ENCODE measurements around the gene PRSS36.

The PRSS36 gene

DNA sequence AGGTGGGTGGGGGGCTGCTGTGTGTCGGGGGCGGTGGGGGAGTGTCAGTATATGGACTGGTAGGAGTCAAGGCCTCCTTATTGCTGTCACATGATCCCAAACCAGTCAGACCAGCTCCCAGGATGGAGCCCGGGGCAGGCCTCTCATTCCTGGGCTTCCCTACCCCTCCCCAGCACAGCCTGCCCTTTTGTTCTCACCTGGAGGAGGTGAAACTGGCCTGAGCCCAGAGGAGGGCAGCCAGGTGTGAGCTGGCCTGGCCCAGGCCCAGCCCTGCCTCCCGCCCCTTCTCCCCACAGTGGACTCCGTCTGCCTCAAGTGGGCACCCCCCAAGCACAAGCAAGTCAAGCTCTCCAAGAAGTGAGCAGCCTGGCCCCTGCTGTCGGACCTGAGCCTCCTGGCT lies 19.0 kb downstream of the PRSS36 start:
- Histone ChIP-seq H3K27ac (ENCODE audit: low read depth, low read length) (no peak overlapping the region), H3K9me3 (ENCODE audit: low read length) (no peaks in the 10 kb centered on the region), H3K27me3 (ENCODE audit: control insufficient read depth in 1 of 2, insufficient read depth in 2 of 2, low read length in 2 of 2) (peaks cover 0 to 7% of the 10 kb centered on the region in 2 donors), H3K4me3 (ENCODE audit: low read depth in 1 of 2, low read length in 2 of 2) (no peak overlapping the region), H3K4me1 (ENCODE audit: insufficient read depth, low read length) (peaks cover 9% of the 10 kb centered on the region), H3K9ac (ENCODE audit: low read length) (no peak overlapping the region), H3K36me3 (ENCODE audit: insufficient read depth, low read length) (peaks cover 59% of the 10 kb centered on the region)

DNA sequence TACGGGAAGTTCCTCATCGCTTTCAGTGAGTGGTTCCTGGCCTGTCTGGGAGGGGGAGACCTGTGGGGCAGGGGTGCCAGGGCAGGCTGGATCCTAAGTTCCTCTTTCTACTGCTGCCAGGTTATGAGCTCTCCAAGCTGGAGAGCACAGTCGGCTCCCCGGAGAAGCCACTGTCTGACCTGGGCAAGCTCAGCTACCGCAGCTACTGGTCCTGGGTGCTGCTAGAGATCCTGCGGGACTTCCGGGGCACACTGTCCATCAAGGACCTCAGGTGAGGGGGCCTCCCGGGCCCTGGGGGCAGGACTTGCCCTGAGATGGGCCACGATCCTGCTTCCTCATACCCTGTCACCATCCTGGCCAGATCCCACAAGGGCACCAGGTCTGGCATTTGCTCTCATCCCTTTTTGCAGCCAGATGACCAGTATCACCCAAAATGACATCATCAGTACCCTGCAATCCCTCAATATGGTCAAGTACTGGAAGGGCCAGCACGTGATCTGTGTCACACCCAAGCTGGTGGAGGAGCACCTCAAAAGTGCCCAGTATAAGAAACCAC lies 19.5 kb downstream of the PRSS36 start:
- Histone ChIP-seq H3K27ac (ENCODE audit: low read depth, low read length) (no peak overlapping the region), H3K9me3 (ENCODE audit: low read length) (no peaks in the 10 kb centered on the region), H3K36me3 (ENCODE audit: insufficient read depth, low read length) (peaks cover 62% of the 10 kb centered on the region), H3K27me3 (ENCODE audit: control insufficient read depth in 1 of 2, insufficient read depth in 2 of 2, low read length in 2 of 2) (peaks cover 0 to 2% of the 10 kb centered on the region in 2 donors), H3K4me3 (ENCODE audit: low read depth in 1 of 2, low read length in 2 of 2) (no peak overlapping the region), H3K9ac (ENCODE audit: low read length) (no peak overlapping the region), H3K4me1 (ENCODE audit: insufficient read depth, low read length) (peaks cover 9% of the 10 kb centered on the region)

DNA sequence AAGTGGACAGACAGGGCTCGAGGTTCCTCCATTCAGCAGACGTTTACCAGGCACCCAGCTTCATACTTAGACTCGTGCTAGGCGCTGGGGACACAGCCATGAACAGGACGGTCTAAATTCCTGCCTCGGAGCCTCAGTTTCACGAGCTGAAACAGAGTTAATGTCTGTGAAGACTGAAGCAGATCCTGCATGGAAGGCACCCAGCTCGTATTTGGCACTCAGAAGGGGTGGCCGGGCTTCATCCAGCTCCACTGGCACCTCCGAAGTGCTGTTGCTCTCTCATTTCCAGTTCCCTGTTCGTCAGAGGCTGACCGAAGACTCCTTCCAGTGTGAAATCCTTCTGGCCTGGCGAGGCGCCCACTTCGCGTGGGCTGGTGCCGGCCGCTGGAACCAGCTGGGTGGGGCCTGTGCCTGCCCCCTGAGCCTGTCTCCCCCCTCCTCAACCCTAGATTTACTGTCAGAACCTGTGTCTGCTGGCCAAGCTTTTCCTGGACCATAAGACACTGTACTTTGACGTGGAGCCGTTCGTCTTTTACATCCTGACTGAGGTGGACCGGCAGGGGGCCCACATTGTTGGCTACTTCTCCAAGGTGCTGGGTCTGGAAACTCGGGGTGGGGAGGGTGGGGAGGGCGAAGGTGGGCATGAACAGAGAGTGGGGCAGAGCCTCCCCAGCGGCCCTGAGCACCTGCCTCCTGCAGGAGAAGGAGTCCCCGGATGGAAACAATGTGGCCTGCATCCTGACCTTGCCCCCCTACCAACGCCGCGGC lies 20.1 kb downstream of the PRSS36 start:
- Histone ChIP-seq H3K4me3 (ENCODE audit: low read depth in 1 of 2, low read length in 2 of 2) (no peak overlapping the region), H3K4me1 (ENCODE audit: insufficient read depth, low read length) (peaks cover 5% of the 10 kb centered on the region), H3K27me3 (ENCODE audit: control insufficient read depth in 1 of 2, insufficient read depth in 2 of 2, low read length in 2 of 2) (no peaks in the 10 kb centered on the region), H3K27ac (ENCODE audit: low read depth, low read length) (peak overlapping the region; percentile 17), H3K9ac (ENCODE audit: low read length) (no peak overlapping the region), H3K9me3 (ENCODE audit: low read length) (no peaks in the 10 kb centered on the region), H3K36me3 (ENCODE audit: insufficient read depth, low read length) (peaks cover 66% of the 10 kb centered on the region)

GRCh38 chr16:31128711-31129567 lies 20.9 kb downstream of the PRSS36 start:
- H3K9me3 ChIP-seq (ENCODE audit: low read length) = no peaks in the 10 kb centered on the region
- peaks cover 5% of the 10 kb centered on the region for H3K4me1 ChIP-seq (ENCODE audit: insufficient read depth, low read length)
- peak overlapping the region; percentile 17 for H3K27ac ChIP-seq (ENCODE audit: low read depth, low read length)
- peaks cover 69% of the 10 kb centered on the region for H3K36me3 ChIP-seq (ENCODE audit: insufficient read depth, low read length)
- H3K4me3 ChIP-seq (ENCODE audit: low read depth in 1 of 2, low read length in 2 of 2) = no peak overlapping the region
- H3K27me3 ChIP-seq (ENCODE audit: control insufficient read depth in 1 of 2, insufficient read depth in 2 of 2, low read length in 2 of 2) = no peaks in the 10 kb centered on the region
- H3K9ac ChIP-seq (ENCODE audit: low read length) = no peak overlapping the region

DNA sequence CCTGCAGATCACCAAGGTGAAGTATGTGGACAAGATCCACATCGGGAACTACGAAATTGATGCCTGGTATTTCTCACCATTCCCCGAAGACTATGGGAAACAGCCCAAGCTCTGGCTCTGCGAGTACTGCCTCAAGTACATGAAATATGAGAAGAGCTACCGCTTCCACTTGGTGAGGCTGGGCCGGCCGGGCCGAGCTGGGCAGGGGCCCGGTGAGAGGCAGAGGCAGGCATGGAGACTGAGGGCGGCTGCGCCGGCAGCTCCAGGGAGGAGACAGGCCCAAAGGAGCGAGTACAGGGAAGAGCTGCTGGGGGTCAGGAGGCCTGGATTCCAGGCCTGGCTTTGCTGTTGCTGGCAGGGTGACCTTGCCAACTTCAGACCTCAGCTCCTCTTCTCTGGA lies 22.7 kb downstream of the PRSS36 start:
- Histone ChIP-seq H3K27me3 (ENCODE audit: control insufficient read depth in 1 of 2, insufficient read depth in 2 of 2, low read length in 2 of 2) (no peaks in the 10 kb centered on the region), H3K27ac (ENCODE audit: low read depth, low read length) (no peak overlapping the region), H3K4me1 (ENCODE audit: insufficient read depth, low read length) (peaks cover 5% of the 10 kb centered on the region), H3K9ac (ENCODE audit: low read length) (no peak overlapping the region), H3K4me3 (ENCODE audit: low read depth in 1 of 2, low read length in 2 of 2) (no peak overlapping the region), H3K9me3 (ENCODE audit: low read length) (no peaks in the 10 kb centered on the region), H3K36me3 (ENCODE audit: insufficient read depth, low read length) (peaks cover 70% of the 10 kb centered on the region)

DNA sequence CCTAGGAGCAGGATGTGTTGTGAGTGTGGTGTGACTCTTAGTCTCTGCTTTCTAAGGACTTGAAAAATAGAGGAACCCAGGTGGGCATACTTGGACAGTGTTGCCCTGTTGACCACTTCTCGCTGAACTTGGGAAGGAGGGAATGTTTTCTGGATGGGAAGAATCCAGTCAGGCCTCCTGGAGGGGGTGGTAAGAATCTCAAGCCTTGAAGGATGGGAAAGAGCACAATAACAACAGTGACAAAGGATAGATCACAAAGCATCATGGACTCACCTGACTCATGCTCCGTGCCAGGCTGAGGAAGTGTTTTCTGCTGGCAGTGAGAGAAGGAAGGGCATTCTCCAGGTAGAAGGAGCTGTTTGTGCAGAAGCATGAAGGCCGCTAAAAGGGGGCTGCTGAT lies 24.0 kb downstream of the PRSS36 start:
- Histone ChIP-seq H3K9ac (ENCODE audit: low read length) (no peak overlapping the region), H3K36me3 (ENCODE audit: insufficient read depth, low read length) (peaks cover 70% of the 10 kb centered on the region), H3K27ac (ENCODE audit: low read depth, low read length) (no peak overlapping the region), H3K27me3 (ENCODE audit: control insufficient read depth in 1 of 2, insufficient read depth in 2 of 2, low read length in 2 of 2) (no peaks in the 10 kb centered on the region), H3K4me1 (ENCODE audit: insufficient read depth, low read length) (peaks cover 5% of the 10 kb centered on the region), H3K9me3 (ENCODE audit: low read length) (no peaks in the 10 kb centered on the region), H3K4me3 (ENCODE audit: low read depth in 1 of 2, low read length in 2 of 2) (no peak overlapping the region)

DNA sequence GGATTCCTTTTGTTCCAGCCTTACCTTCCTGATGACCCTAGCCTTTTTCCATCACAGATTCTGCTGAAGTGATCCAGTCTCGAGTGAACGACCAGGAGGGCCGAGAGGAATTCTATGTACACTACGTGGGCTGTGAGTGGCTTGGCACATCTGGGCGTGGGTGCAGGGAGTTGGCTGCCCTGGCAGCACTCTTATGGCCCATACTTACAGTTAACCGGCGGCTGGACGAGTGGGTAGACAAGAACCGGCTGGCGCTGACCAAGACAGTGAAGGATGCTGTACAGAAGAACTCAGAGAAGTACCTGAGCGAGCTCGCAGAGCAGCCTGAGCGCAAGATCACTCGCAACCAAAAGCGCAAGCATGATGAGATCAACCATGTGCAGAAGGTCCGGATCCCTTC lies 29.7 kb downstream of the PRSS36 start:
- Histone ChIP-seq H3K4me3 (ENCODE audit: low read depth in 1 of 2, low read length in 2 of 2) (no peak overlapping the region), H3K36me3 (ENCODE audit: insufficient read depth, low read length) (peaks cover 48% of the 10 kb centered on the region), H3K9ac (ENCODE audit: low read length) (no peak overlapping the region), H3K27ac (ENCODE audit: low read depth, low read length) (no peak overlapping the region), H3K4me1 (ENCODE audit: insufficient read depth, low read length) (peaks cover 11% of the 10 kb centered on the region), H3K9me3 (ENCODE audit: low read length) (no peaks in the 10 kb centered on the region), H3K27me3 (ENCODE audit: control insufficient read depth in 1 of 2, insufficient read depth in 2 of 2, low read length in 2 of 2) (no peaks in the 10 kb centered on the region)

DNA sequence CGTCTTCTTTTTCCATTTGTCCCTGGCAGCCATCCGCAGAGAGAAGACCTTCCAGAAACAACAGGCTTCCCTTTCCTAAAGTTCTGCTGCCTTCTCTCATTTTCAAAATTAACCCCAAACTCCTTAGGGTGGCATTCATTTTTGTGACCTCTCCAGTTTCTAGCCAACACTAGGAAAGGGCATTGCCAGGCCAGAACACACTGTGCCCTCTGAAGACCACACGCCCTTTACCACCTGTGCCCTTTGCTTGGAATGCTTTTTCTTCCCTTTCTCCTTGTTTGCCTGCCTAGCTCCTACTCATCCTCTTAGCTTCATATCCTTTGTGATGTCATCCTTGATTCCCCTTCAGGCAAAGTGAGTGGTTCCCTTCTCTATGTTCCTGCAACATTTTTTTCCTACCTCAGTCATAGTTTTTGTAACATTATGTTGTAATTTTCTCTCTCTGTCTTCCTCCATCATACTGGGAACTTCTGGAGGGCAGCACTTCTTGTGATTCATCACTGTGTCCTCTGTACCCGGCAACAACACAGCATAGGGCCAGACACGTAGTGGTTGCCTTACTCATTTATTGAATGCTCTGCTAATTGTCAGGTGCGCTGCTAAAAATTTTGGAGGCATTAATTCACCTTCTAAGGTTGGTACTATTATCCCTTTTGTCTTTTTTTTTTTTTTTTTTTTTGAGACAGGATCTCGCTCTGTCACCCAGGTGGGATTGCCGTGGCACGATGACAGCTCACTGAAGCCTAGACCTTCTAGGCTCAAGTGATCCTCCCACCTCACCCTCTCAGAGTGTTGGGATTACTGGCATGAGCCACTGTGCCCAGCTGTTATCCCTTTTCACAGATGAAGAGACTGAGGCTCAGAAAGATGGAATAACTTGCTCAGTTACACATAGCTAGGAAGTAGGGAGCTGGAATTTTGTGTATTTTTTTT lies 31.4 kb downstream of the PRSS36 start:
- Histone ChIP-seq H3K27ac (ENCODE audit: low read depth, low read length) (peak overlapping the region; percentile 93), H3K4me3 (ENCODE audit: low read depth in 1 of 2, low read length in 2 of 2) (peak overlapping the region; percentile 59 to 68), H3K36me3 (ENCODE audit: insufficient read depth, low read length) (peaks cover 39% of the 10 kb centered on the region), H3K9me3 (ENCODE audit: low read length) (no peaks in the 10 kb centered on the region), H3K9ac (ENCODE audit: low read length) (peak overlapping the region; percentile 62), H3K27me3 (ENCODE audit: control insufficient read depth in 1 of 2, insufficient read depth in 2 of 2, low read length in 2 of 2) (no peaks in the 10 kb centered on the region), H3K4me1 (ENCODE audit: insufficient read depth, low read length) (peaks cover 16% of the 10 kb centered on the region)

DNA sequence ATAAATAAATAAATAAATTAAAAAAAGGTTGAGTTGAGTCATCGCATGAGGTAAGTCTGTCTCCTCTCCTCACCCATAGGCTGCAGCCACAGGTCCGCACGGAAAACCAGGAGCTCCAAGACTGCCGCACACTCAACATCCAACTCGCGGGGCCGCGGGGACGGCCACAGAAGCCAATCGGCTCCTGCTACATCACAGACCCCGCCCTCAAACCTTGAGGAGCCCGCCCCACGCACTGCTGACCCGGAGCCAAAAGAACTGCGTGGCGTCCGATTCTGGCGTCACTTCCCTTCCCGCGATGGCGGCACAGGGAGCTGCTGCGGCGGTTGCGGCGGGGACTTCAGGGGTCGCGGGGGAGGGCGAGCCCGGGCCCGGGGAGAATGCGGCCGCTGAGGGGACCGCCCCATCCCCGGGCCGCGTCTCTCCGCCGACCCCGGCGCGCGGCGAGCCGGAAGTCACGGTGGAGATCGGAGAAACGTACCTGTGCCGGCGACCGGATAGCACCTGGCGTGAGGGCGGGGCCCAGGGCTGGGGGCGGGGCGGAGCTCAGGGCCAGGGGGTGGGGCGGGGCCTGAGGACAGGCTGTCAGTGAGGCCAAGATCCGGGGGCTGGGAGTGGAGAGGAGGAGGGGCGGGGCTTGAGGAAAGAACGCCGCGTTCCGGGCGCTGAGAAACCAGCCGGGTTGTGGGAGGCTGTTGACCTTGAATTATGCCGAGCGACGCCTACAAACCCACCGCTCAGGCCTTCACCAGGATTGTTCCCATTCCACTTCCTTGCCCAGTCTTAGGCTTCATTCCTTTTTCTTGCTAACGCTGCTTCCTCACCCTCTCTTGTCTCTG lies 32.3 kb downstream of the PRSS36 start, which contains the start of gene KAT8:
TSS of gene KAT8 (plus strand) at position 281 of the 839 bp plus-strand sequence. CDS start at position 299, 18 bp downstream.
- peaks cover 42% of the 10 kb centered on the region for H3K36me3 ChIP-seq (ENCODE audit: insufficient read depth, low read length)
- H3K4me1 ChIP-seq (ENCODE audit: insufficient read depth, low read length) = peaks cover 18% of the 10 kb centered on the region
- no peaks in the 10 kb centered on the region for H3K9me3 ChIP-seq (ENCODE audit: low read length)
- peak within 1 kb of the TSS; percentile 93 for H3K27ac ChIP-seq (ENCODE audit: low read depth, low read length)
- peak within 1 kb of the TSS; percentile 62 for H3K9ac ChIP-seq (ENCODE audit: low read length)
- no peaks in the 10 kb centered on the region for H3K27me3 ChIP-seq (ENCODE audit: control insufficient read depth in 1 of 2, insufficient read depth in 2 of 2, low read length in 2 of 2)
- H3K4me3 ChIP-seq (ENCODE audit: low read depth in 1 of 2, low read length in 2 of 2) = peak within 1 kb of the TSS; percentile 59 to 68

- Histone ChIP-seq H3K9ac (ENCODE audit: low read length) (no peak overlapping the region), H3K9me3 (ENCODE audit: low read length) (no peaks in the 10 kb centered on the region), H3K36me3 (ENCODE audit: insufficient read depth, low read length) (peaks cover 44% of the 10 kb centered on the region), H3K4me3 (ENCODE audit: low read depth in 1 of 2, low read length in 2 of 2) (no peak overlapping the region), H3K4me1 (ENCODE audit: insufficient read depth, low read length) (peaks cover 25% of the 10 kb centered on the region), H3K27ac (ENCODE audit: low read depth, low read length) (peak overlapping the region; percentile 68), H3K27me3 (ENCODE audit: control insufficient read depth in 1 of 2, insufficient read depth in 2 of 2, low read length in 2 of 2) (no peaks in the 10 kb centered on the region)
These were observed 35.4 kb downstream of the PRSS36 start for GRCh38 chr16:31114468-31114867.
